Neural cell (in vitro differentiated cells): Measurements from ENCODE around the gene PPFIBP1.

Experiments
- EZH2 ChIP-seq: fragments of 200-600, 300-800 bp; shearing (Covaris generic), sonication (generic); IDR thresholded peaks from 2 replicates; pipeline ENCODE4 v1.6.1; 2014; ENCODE audit warnings: antibody characterized with exemption, low read length, borderline replicate concordance, mild to moderate bottlenecking; ENCODE audit not compliant: insufficient read depth, poor library complexity, severe bottlenecking
- MXI1 ChIP-seq: fragments of 450-650 bp; conservative IDR thresholded peaks from 2 replicates; pipeline ENCODE4 v1.6.1; 2014; ENCODE audit warnings: antibody characterized with exemption, mild to moderate bottlenecking; ENCODE audit not compliant: poor library complexity, severe bottlenecking
- POLR2AphosphoS5 ChIP-seq: IDR thresholded peaks from 2 replicates; pipeline ENCODE4 v1.6.1; 2012
- RAD21 ChIP-seq: fragments of 450-650 bp; conservative IDR thresholded peaks from 2 replicates; pipeline ENCODE4 v1.6.1; 2014; ENCODE audit warnings: antibody characterized with exemption, mild to moderate bottlenecking, moderate library complexity
- SMC3 ChIP-seq: fragments of 450-650 bp; conservative IDR thresholded peaks from 2 replicates; pipeline ENCODE4 v1.6.1; 2014; ENCODE audit warnings: antibody characterized with exemption, mild to moderate bottlenecking, moderate library complexity; ENCODE audit not compliant: poor library complexity
- TF ChIP-seq, protein P1 (sequence below): IDR thresholded peaks from 2 replicates; pipeline ENCODE4 v1.6.1; 2012; ENCODE audit warnings: borderline replicate concordance
- TF ChIP-seq, protein P2 (sequence below): fragments of 450-650 bp; IDR thresholded peaks from 2 replicates; pipeline ENCODE4 v1.5.1; 2014; ENCODE audit warnings: antibody characterized with exemption, mild to moderate bottlenecking, moderate library complexity; ENCODE audit not compliant: poor library complexity, severe bottlenecking

DNA sequence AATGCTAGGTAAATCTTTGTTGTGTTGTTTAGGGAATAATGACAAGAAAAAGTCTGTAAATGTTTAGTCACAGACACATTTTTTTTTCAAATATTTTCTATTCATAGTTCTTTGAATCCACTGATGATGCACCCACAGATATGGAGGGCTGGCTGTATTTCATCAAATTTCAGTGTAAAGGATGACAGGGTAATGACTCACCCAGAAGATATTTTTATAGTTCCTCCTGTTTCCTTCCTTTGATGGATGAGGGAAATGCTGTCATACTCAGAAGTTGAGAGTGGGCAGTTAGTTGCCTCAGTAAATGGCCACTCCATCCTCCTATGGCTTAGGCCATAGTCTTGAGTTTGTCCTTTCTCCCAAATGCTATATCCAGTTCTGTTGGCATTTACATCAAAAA, 95.3 kb downstream of the PPFIBP1 start:
- TF ChIP-seq, protein P1, sequence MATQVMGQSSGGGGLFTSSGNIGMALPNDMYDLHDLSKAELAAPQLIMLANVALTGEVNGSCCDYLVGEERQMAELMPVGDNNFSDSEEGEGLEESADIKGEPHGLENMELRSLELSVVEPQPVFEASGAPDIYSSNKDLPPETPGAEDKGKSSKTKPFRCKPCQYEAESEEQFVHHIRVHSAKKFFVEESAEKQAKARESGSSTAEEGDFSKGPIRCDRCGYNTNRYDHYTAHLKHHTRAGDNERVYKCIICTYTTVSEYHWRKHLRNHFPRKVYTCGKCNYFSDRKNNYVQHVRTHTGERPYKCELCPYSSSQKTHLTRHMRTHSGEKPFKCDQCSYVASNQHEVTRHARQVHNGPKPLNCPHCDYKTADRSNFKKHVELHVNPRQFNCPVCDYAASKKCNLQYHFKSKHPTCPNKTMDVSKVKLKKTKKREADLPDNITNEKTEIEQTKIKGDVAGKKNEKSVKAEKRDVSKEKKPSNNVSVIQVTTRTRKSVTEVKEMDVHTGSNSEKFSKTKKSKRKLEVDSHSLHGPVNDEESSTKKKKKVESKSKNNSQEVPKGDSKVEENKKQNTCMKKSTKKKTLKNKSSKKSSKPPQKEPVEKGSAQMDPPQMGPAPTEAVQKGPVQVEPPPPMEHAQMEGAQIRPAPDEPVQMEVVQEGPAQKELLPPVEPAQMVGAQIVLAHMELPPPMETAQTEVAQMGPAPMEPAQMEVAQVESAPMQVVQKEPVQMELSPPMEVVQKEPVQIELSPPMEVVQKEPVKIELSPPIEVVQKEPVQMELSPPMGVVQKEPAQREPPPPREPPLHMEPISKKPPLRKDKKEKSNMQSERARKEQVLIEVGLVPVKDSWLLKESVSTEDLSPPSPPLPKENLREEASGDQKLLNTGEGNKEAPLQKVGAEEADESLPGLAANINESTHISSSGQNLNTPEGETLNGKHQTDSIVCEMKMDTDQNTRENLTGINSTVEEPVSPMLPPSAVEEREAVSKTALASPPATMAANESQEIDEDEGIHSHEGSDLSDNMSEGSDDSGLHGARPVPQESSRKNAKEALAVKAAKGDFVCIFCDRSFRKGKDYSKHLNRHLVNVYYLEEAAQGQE: no peak
- TF ChIP-seq, protein P2, sequence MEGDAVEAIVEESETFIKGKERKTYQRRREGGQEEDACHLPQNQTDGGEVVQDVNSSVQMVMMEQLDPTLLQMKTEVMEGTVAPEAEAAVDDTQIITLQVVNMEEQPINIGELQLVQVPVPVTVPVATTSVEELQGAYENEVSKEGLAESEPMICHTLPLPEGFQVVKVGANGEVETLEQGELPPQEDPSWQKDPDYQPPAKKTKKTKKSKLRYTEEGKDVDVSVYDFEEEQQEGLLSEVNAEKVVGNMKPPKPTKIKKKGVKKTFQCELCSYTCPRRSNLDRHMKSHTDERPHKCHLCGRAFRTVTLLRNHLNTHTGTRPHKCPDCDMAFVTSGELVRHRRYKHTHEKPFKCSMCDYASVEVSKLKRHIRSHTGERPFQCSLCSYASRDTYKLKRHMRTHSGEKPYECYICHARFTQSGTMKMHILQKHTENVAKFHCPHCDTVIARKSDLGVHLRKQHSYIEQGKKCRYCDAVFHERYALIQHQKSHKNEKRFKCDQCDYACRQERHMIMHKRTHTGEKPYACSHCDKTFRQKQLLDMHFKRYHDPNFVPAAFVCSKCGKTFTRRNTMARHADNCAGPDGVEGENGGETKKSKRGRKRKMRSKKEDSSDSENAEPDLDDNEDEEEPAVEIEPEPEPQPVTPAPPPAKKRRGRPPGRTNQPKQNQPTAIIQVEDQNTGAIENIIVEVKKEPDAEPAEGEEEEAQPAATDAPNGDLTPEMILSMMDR: no peak
- TF ChIP-seq POLR2AphosphoS5 (no peak), MXI1 (no peak), EZH2 (no peak), RAD21 (no peak), SMC3 (no peak)
